ENCODE results near the gene PLCG2.
"Not testable (repeated sequence)": the region's sequence is repeated elsewhere in the genome, so short reads cannot be mapped to it uniquely, and the experiment has no call there.

PLCG2 gene

GRCh38 chr16:81850197-81850944 lies 71.3 kb downstream of the PLCG2 start:
- no peak for DNase-seq

GRCh38 chr16:81852347-81852746 lies 73.3 kb downstream of the PLCG2 start:
- no peak for DNase-seq

- DNase-seq: no peak
Observed at GRCh38 chr16:81855552-81856153, 76.6 kb downstream of the PLCG2 start.

- no peak for DNase-seq
Observed at GRCh38 chr16:81860287-81861266, 81.5 kb downstream of the PLCG2 start.

GRCh38 chr16:81861503-81861902 lies 82.4 kb downstream of the PLCG2 start:
- DNase-seq: no peak

GRCh38 chr16:81861915-81862314 lies 82.8 kb downstream of the PLCG2 start:
- no peak for DNase-seq

GRCh38 chr16:81863630-81864352 lies 84.7 kb downstream of the PLCG2 start:
- DNase-seq: no peak

GRCh38 chr16:81864646-81865382 lies 85.7 kb downstream of the PLCG2 start:
- DNase-seq: no peak

GRCh38 chr16:81866820-81867440 lies 87.8 kb downstream of the PLCG2 start:
- DNase-seq: no peak

- no peak for DNase-seq
Observed at GRCh38 chr16:81868057-81868748, 89.1 kb downstream of the PLCG2 start.

GRCh38 chr16:81869326-81869725 lies 90.2 kb downstream of the PLCG2 start:
- DNase-seq: no peak

GRCh38 chr16:81873206-81873605 lies 94.1 kb downstream of the PLCG2 start:
- no peak for DNase-seq

- peak in 1 of 2 experiments; percentile 5 for DNase-seq
Observed at GRCh38 chr16:81873843-81874752, 95.0 kb downstream of the PLCG2 start.

GRCh38 chr16:81875461-81875860 lies 96.4 kb downstream of the PLCG2 start:
- no peak for DNase-seq

- no peak for DNase-seq
Observed at GRCh38 chr16:81876273-81876900, 97.3 kb downstream of the PLCG2 start.

GRCh38 chr16:81877490-81877889 lies 98.4 kb downstream of the PLCG2 start:
- not testable (repeated sequence) for DNase-seq

GRCh38 chr16:81878529-81878928 lies 99.4 kb downstream of the PLCG2 start:
- DNase-seq: no peak

- DNase-seq: no peak
Observed at GRCh38 chr16:81879625-81880024, 100.5 kb downstream of the PLCG2 start.

- no peak for DNase-seq
Observed at GRCh38 chr16:81880816-81881215, 101.7 kb downstream of the PLCG2 start.
